ENCODE data around the gene HSPG2. TPM values are rescaled to one million over a fixed set of nuclear protein-coding genes. Genes with fewer than 3 reads are reported as not detected.

HSPG2 gene
- total RNA-seq, 1 donor from 2014 or later = 257 TPM

DNA sequence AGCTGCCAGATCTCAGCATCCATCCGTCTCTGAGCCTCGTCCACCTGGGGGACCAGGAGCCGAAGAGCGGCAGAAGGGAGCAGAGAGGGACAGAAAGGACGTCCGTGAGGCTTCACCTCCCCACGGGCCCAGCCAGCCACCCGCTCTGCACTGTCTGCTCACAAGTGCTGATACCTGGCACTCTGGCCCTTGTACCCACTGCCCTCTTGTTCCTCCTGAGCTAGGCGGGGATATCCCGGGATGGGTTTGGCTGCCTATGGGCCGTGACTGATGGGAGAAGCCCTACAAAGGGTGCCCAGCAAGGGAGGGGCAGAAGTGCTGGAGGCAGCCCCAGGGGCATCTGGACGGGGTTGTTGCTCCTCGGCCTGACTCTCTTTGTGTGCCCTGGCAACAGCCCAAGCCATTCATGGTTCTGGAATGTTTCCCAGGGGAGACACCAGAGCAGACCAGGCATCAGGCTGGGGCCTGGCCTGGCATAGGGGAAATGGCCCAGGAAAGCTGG lies 67.4 kb downstream of the HSPG2 start:
- Histone ChIP-seq H3K36me3 (peaks cover 89% of the 10 kb centered on the region), H3K27me3 (ENCODE audit: low read depth) (no peaks in the 10 kb centered on the region), H3K4me3 (no peak overlapping the region), H3K27ac (replicated peaks) (peak overlapping the region; percentile 62), H3K4me1 (peaks cover 26% of the 10 kb centered on the region), H3K9me3 (replicated peaks) (no peaks in the 10 kb centered on the region)
- intact Hi-C loops (cut with micrococcal nuclease) = no loop called here
- TF ChIP-seq, protein P1, sequence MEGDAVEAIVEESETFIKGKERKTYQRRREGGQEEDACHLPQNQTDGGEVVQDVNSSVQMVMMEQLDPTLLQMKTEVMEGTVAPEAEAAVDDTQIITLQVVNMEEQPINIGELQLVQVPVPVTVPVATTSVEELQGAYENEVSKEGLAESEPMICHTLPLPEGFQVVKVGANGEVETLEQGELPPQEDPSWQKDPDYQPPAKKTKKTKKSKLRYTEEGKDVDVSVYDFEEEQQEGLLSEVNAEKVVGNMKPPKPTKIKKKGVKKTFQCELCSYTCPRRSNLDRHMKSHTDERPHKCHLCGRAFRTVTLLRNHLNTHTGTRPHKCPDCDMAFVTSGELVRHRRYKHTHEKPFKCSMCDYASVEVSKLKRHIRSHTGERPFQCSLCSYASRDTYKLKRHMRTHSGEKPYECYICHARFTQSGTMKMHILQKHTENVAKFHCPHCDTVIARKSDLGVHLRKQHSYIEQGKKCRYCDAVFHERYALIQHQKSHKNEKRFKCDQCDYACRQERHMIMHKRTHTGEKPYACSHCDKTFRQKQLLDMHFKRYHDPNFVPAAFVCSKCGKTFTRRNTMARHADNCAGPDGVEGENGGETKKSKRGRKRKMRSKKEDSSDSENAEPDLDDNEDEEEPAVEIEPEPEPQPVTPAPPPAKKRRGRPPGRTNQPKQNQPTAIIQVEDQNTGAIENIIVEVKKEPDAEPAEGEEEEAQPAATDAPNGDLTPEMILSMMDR (IDR thresholded peaks at IDR 0.05; ENCODE audit: borderline replicate concordance) = no peak
- peak; percentile 79 for DNase-seq

DNA sequence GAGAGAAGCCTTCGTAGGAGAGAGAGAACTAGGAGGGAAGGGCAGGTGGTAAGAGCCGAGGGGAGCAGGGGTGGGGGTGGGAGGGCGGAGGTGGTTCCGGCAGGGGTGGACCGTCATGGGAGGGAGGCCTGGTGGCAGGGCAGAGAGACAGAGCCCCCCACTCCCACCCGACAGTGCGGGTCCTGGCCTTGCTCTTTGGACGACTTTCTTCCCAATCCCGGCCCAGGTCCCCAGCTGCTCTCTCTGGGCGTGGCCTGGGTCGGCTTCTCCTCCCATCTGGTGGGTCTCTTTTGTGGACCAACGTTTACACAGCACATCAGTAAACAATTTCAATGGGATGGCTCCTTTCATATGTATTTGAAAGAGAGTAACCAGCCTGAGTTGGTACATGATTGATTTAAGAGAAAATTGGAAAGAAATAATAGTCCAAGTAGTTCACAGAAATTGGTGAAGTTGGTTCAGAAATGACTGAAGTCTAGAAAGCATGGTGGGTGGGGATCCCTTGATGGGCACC lies 68.1 kb downstream of the HSPG2 start:
- H3K4me1 ChIP-seq = peaks cover 26% of the 10 kb centered on the region
- intact Hi-C loops (cut with micrococcal nuclease) = no loop called here
- peak overlapping the region; percentile 62 for H3K27ac ChIP-seq (replicated peaks)
- no peak for DNase-seq
- no peaks in the 10 kb centered on the region for H3K9me3 ChIP-seq (replicated peaks)
- no peaks in the 10 kb centered on the region for H3K27me3 ChIP-seq (ENCODE audit: low read depth)
- H3K36me3 ChIP-seq = peaks cover 89% of the 10 kb centered on the region
- no peak overlapping the region for H3K4me3 ChIP-seq
- TF ChIP-seq, protein P1 (IDR thresholded peaks at IDR 0.05; ENCODE audit: borderline replicate concordance) = no peak

DNA sequence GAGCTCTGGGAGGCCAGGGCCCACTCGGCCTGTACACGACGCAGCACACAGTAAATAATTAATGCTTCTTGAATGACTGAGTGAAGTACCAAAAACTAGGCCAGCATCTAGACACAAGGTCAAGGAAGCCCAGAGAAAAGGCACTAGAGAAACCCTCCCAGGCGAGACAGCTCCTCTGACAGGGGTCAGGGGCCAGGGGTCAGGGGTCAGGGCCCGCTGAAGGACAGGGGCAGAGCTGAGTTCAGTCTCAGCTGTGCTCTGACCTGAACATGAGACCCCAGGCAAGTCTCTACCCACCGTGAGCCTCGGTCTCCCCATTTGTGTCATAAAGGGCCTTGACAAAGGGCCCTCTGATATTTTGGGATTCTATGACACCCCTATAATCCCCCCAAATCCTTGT lies 68.6 kb downstream of the HSPG2 start:
- peaks cover 89% of the 10 kb centered on the region for H3K36me3 ChIP-seq
- TF ChIP-seq, protein P1 (IDR thresholded peaks at IDR 0.05; ENCODE audit: borderline replicate concordance) = no peak
- intact Hi-C loops (cut with micrococcal nuclease) = no loop called here
- DNase-seq = no peak
- no peaks in the 10 kb centered on the region for H3K9me3 ChIP-seq (replicated peaks)
- H3K4me3 ChIP-seq = no peak overlapping the region
- H3K27ac ChIP-seq (replicated peaks) = no peak overlapping the region
- H3K27me3 ChIP-seq (ENCODE audit: low read depth) = no peaks in the 10 kb centered on the region
- peaks cover 26% of the 10 kb centered on the region for H3K4me1 ChIP-seq

DNA sequence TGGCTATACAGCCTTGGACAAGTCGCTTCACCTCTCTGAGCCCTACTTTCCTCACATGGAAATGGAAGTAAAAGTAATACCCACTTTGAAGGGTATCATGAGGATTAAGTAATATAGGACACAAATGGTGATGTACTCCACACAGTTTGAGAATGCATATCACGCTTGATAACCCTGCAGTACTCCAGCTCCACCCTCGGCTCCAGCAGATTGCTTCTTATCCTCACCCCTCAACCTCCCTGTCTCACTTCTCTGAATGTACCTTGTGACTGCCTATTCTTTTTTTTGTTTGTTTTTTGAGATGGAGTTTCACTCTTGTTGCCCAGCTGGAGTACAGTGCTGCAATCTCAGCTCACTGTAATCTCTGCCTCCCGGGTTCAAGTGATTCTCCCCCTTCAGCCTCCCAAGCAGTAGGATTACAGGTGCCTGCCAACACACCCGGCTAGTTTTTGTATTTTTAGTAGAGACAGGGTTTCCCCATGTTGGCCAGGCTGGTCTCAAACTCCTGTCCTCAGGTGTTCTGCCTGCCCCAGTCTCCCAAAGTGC lies 69.6 kb downstream of the HSPG2 start:
- TF ChIP-seq, protein P1 (IDR thresholded peaks at IDR 0.05; ENCODE audit: borderline replicate concordance) = no peak
- Histone ChIP-seq H3K4me3 (no peak overlapping the region), H3K9me3 (replicated peaks) (no peaks in the 10 kb centered on the region), H3K27me3 (ENCODE audit: low read depth) (no peaks in the 10 kb centered on the region), H3K27ac (replicated peaks) (no peak overlapping the region), H3K4me1 (peaks cover 22% of the 10 kb centered on the region), H3K36me3 (peaks cover 85% of the 10 kb centered on the region)
- no peak for DNase-seq
- intact Hi-C loops (cut with micrococcal nuclease) = no loop called here

DNA sequence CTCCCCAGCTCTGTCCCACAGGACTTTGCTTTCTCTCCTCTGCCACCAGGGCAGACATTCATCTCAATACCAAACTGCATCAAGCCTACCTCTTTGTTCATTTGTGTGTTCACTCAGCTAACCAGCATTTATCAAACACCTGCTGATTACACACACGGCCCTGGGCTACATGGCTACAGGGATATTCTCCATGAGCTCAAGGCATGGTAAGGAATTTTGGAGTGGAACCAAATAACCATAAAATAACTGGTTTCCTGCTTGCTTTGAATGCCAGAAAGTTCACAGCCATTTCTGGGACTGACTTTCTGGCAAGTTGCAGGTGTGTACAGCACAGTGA lies 70.4 kb downstream of the HSPG2 start:
- Histone ChIP-seq H3K36me3 (peaks cover 85% of the 10 kb centered on the region), H3K27me3 (ENCODE audit: low read depth) (no peaks in the 10 kb centered on the region), H3K27ac (replicated peaks) (no peak overlapping the region), H3K4me3 (no peak overlapping the region), H3K9me3 (replicated peaks) (no peaks in the 10 kb centered on the region), H3K4me1 (peaks cover 18% of the 10 kb centered on the region)
- intact Hi-C loops (cut with micrococcal nuclease) = no loop called here
- DNase-seq = no peak
- TF ChIP-seq, protein P1 (IDR thresholded peaks at IDR 0.05; ENCODE audit: borderline replicate concordance) = no peak

Measured in left ventricle myocardium inferior (tissue), 1 donor.